ENCODE data around the gene TFCP2L1.

- TF ChIP-seq EP300 (IDR thresholded peaks at IDR 0.05) (no peak), CTCF (IDR thresholded peaks at IDR 0.05) (no peak), POLR2A (IDR thresholded peaks at IDR 0.05) (no peak)
Measured at GRCh38 chr2:121258051-121258450, 27.0 kb downstream of the TFCP2L1 start.
